CD1c-positive myeloid dendritic cell (primary cell): Measurements from ENCODE around the gene STKLD1.
A peak's percentile ranks its signal among the peaks of the same experiment; 100 is the strongest.
"Not testable (repeated sequence)": the region's sequence is repeated elsewhere in the genome, so short reads cannot be mapped to it uniquely, and the experiment has no call there.

Source experiments
- DNase-seq: peaks from one replicate; pipeline ENCODE4 v3.0.0-alpha.2; 2016; ENCODE audit errors: extremely low spot score

The STKLD1 gene

GRCh38 chr9:133362359-133363044 is 13.7 kb upstream of the STKLD1 start:
- DNase-seq = no peak

GRCh38 chr9:133366435-133366834 is 9.7 kb upstream of the STKLD1 start:
- no peak for DNase-seq

GRCh38 chr9:133367221-133367620 is 8.9 kb upstream of the STKLD1 start:
- DNase-seq = no peak

GRCh38 chr9:133367778-133368177 is 8.4 kb upstream of the STKLD1 start:
- no peak for DNase-seq

- no peak for DNase-seq
Measured at GRCh38 chr9:133368249-133368881, 7.8 kb upstream of the STKLD1 start.

GRCh38 chr9:133369422-133369821 is 6.7 kb upstream of the STKLD1 start:
- no peak for DNase-seq

GRCh38 chr9:133369933-133370332 is 6.2 kb upstream of the STKLD1 start:
- no peak for DNase-seq

GRCh38 chr9:133370685-133371084 is 5.5 kb upstream of the STKLD1 start:
- no peak for DNase-seq

- peak; percentile 19 for DNase-seq
Measured at GRCh38 chr9:133371261-133371711, 4.9 kb upstream of the STKLD1 start.

GRCh38 chr9:133372144-133372543 is 4.0 kb upstream of the STKLD1 start:
- DNase-seq = no peak

GRCh38 chr9:133374612-133375115 is 1.5 kb upstream of the STKLD1 start:
- peak; percentile 38 for DNase-seq

- peak; percentile 45 for DNase-seq
Measured at GRCh38 chr9:133375116-133375723, 946 bp upstream of the STKLD1 start.

GRCh38 chr9:133377280-133377679 is 1.1 kb downstream of the STKLD1 start:
- DNase-seq = not testable (repeated sequence)

GRCh38 chr9:133377721-133378216 is 1.6 kb downstream of the STKLD1 start:
- no peak for DNase-seq

- DNase-seq = no peak
Measured at GRCh38 chr9:133378408-133378962, 2.3 kb downstream of the STKLD1 start.

GRCh38 chr9:133379153-133380086 is 3.3 kb downstream of the STKLD1 start:
- DNase-seq = no peak

GRCh38 chr9:133380734-133381133 is 4.6 kb downstream of the STKLD1 start:
- DNase-seq = no peak

- DNase-seq = no peak
Measured at GRCh38 chr9:133382507-133383141, 6.5 kb downstream of the STKLD1 start.

GRCh38 chr9:133383438-133383837 is 7.3 kb downstream of the STKLD1 start:
- no peak for DNase-seq

GRCh38 chr9:133384736-133385321 is 8.7 kb downstream of the STKLD1 start:
- no peak for DNase-seq
